Esophagus squamous epithelium (tissue), 4 donors: Measurements from ENCODE around the gene CACNA2D3.

ENCODE experiments used
- CTCF ChIP-seq, 6 experiments: fragments of 450-650 bp in 4 of 6; fragments of 200-600 bp in 2 of 6; sonication (generic) in 2 of 6; IDR thresholded peaks; one replicate each; pipeline ENCODE4 v1.5.1; 2016 to 2019; ENCODE audit warnings: antibody characterized with exemption in 6 of 6, mild to moderate bottlenecking in 4 of 6, moderate library complexity in 4 of 6
- POLR2A ChIP-seq, 4 donors: fragments of 450-650 bp; IDR thresholded peaks; one replicate each; pipeline ENCODE4 v1.6.1; 2017; ENCODE audit warnings: antibody characterized with exemption in 4 of 4, mild to moderate bottlenecking in 4 of 4, moderate library complexity in 3 of 4

- TF ChIP-seq POLR2A (IDR thresholded peaks at IDR 0.05) (no peak), CTCF (IDR thresholded peaks at IDR 0.05) (no peak)
Measured at GRCh38 chr3:54818486-54818885, 696.1 kb downstream of the CACNA2D3 start.
